PC-9 (cell line): ENCODE data around the gene RFT1.

Experiments used
- CTCF ChIP-seq: fragments of 200-600 bp; sonication (generic); conservative IDR thresholded peaks from 2 replicates; pipeline ENCODE4 v1.6.1; 2017; ENCODE audit warnings: mixed run types, antibody characterized with exemption, mild to moderate bottlenecking, moderate library complexity
- EZH2 ChIP-seq: fragments of 200-600 bp; sonication (generic); IDR thresholded peaks from 2 replicates; pipeline ENCODE4 v1.8.0; 2017; ENCODE audit warnings: antibody characterized with exemption, low read depth

- TF ChIP-seq CTCF (no peak), EZH2 (no peak)
These were observed 80.2 kb downstream of the RFT1 start for GRCh38 chr3:53049987-53050386.
